CD8-positive, alpha-beta memory T cell (primary cell): ENCODE results near the gene KCNK16. TPM values are rescaled to one million over a fixed set of nuclear protein-coding genes. Genes with fewer than 3 reads are reported as not detected.

Experiments
- CTCF ChIA-PET: fragments of 350-600 bp; sonication (Branson Sonifier 250); formaldehyde crosslinking; loops from one replicate; lab custom pipeline; 2021; ENCODE audit warnings: antibody characterized with exemption; lab: Charles Lee
- POLR2A ChIA-PET: fragments of 350-600 bp; sonication (Branson Sonifier 250); formaldehyde crosslinking; loops from one replicate; lab custom pipeline; 2021; ENCODE audit warnings: antibody characterized with exemption; lab: Charles Lee
- DNase-seq, 5 donors: peaks; one replicate each; pipeline versions ENCODE4 v3.0.0 to v3.0.0-alpha.2; 2020 to 2022; ENCODE audit warnings: mixed read lengths in 1 of 5
- H3K27ac ChIP-seq: one replicate; pipeline ENCODE4 v1.7.0; 2013; ENCODE audit warnings: low read depth, mild to moderate bottlenecking, low read length, moderate library complexity
- H3K27me3 ChIP-seq: 2 replicates; pipeline ENCODE4 v1.7.0; 2013; ENCODE audit warnings: low read length, mild to moderate bottlenecking; ENCODE audit not compliant: insufficient read depth, poor library complexity, severe bottlenecking
- H3K36me3 ChIP-seq: 2 replicates; pipeline ENCODE4 v1.7.0; 2013; ENCODE audit warnings: mild to moderate bottlenecking, low read length, moderate library complexity; ENCODE audit not compliant: insufficient read depth
- H3K4me1 ChIP-seq: 2 replicates; pipeline ENCODE4 v1.7.0; 2013; ENCODE audit warnings: mild to moderate bottlenecking, low read length, moderate library complexity; ENCODE audit not compliant: insufficient read depth
- H3K4me3 ChIP-seq: 2 replicates; pipeline ENCODE4 v1.7.0; 2013; ENCODE audit warnings: mild to moderate bottlenecking, low read length
- H3K9me3 ChIP-seq: 2 replicates; pipeline ENCODE4 v1.7.0; 2013; ENCODE audit warnings: mild to moderate bottlenecking, low read length
- H3K27ac Mint-ChIP-seq, 8 donors: one replicate each; pipeline ENCODE4 v1.8.0; 2020 to 2021; ENCODE audit warnings: mixed read lengths in 8 of 8, mild to moderate bottlenecking in 6 of 8, inconsistent platforms in 3 of 8, moderate library complexity in 3 of 8
- H3K27me3 Mint-ChIP-seq, 2 donors: one replicate each; pipeline ENCODE4 v1.8.0; 2020 to 2021; ENCODE audit warnings: mixed read lengths in 2 of 2, mild to moderate bottlenecking in 1 of 2, moderate library complexity in 1 of 2
- H3K36me3 Mint-ChIP-seq, 3 donors: one replicate each; pipeline ENCODE4 v1.8.0; 2020 to 2021; ENCODE audit warnings: mixed read lengths in 3 of 3, inconsistent platforms in 1 of 3, mild to moderate bottlenecking in 1 of 3
- H3K4me1 Mint-ChIP-seq, 3 donors: one replicate each; pipeline ENCODE4 v1.8.0; 2020 to 2021; ENCODE audit warnings: mixed read lengths in 3 of 3, inconsistent platforms in 1 of 3, mild to moderate bottlenecking in 1 of 3
- H3K4me3 Mint-ChIP-seq, 7 donors: one replicate each; pipeline ENCODE4 v1.8.0; 2020 to 2021; ENCODE audit warnings: mixed read lengths in 7 of 7, mild to moderate bottlenecking in 6 of 7, moderate library complexity in 4 of 7, inconsistent platforms in 2 of 7
- H3K9me3 Mint-ChIP-seq, 5 donors: one replicate each; pipeline ENCODE4 v1.8.0; 2020 to 2022; ENCODE audit warnings: mixed read lengths in 5 of 5, mild to moderate bottlenecking in 3 of 5, moderate library complexity in 2 of 5, inconsistent platforms in 1 of 5
- polyA plus RNA-seq: library from polyadenylated mRNA; unstranded; fragments of 300-500 nt; fragmentation: Illumina TruSeq; gene quantifications from one replicate; pipeline ENCODE4 v1.2.3, GENCODE V29; 2021
- total RNA-seq, 2 experiments: library from RNA; stranded (reverse); gene quantifications; one replicate each; pipeline ENCODE4 v1.2.3, GENCODE V29; 2021

The KCNK16 gene
- total and polyA plus RNA-seq, 3 experiments from 2014 or later: not detected

GRCh38 chr6:39302011-39302410 lies 20.5 kb downstream of the KCNK16 start:
- Histone ChIP-seq H3K27me3 (no peaks in the 10 kb centered on the region), H3K4me1 (peaks cover 6% of the 10 kb centered on the region), H3K4me3 (no peak overlapping the region), H3K9me3 (no peaks in the 10 kb centered on the region), H3K36me3 (no peaks in the 10 kb centered on the region), H3K27ac (no peak overlapping the region)
- CTCF ChIA-PET: interaction anchor here (1.0 to 15.5 kb wide), 20 partner anchors 9 to 429 kb away, joined by 3 to 269 read pairs (median 6); partner anchors contain the start of gene KCNK5
- DNase-seq: no peak
- Mint-ChIP-seq H3K27me3 (peaks cover 6 to 14% of the 10 kb centered on the region in 2 donors), H3K9me3 (no peaks in the 10 kb centered on the region), H3K36me3 (no peaks in the 10 kb centered on the region), H3K4me1 (peaks cover 5 to 11% (median 5%) of the 10 kb centered on the region in 3 donors), H3K27ac (no peak overlapping the region), H3K4me3 (peak overlapping the region in 1 of 7 donors; percentile 29)
- POLR2A ChIA-PET: no interaction called here

GRCh38 chr6:39301606-39302005 lies 20.9 kb downstream of the KCNK16 start:
- ChIA-PET CTCF (interaction anchor here (1.9 to 15.5 kb wide), 5 partner anchors 18 to 299 kb away, joined by 4 to 269 read pairs (median 10); no protein-coding TSS in a partner anchor), POLR2A (no interaction called here)
- no peaks in the 10 kb centered on the region for H3K9me3 Mint-ChIP-seq
- no peak overlapping the region for H3K27ac Mint-ChIP-seq
- peaks cover 6% of the 10 kb centered on the region for H3K4me1 ChIP-seq
- H3K27ac ChIP-seq: no peak overlapping the region
- peaks cover 5 to 11% (median 5%) of the 10 kb centered on the region in 3 donors for H3K4me1 Mint-ChIP-seq
- H3K36me3 Mint-ChIP-seq: no peaks in the 10 kb centered on the region
- no peak overlapping the region for H3K4me3 ChIP-seq
- no peaks in the 10 kb centered on the region for H3K27me3 ChIP-seq
- H3K4me3 Mint-ChIP-seq: peak overlapping the region in 1 of 7 donors; percentile 68
- peaks cover 6 to 14% of the 10 kb centered on the region in 2 donors for H3K27me3 Mint-ChIP-seq
- DNase-seq: no peak
- H3K9me3 ChIP-seq: no peaks in the 10 kb centered on the region
- H3K36me3 ChIP-seq: no peaks in the 10 kb centered on the region

GRCh38 chr6:39300739-39301138 lies 21.8 kb downstream of the KCNK16 start:
- Histone ChIP-seq H3K9me3 (no peaks in the 10 kb centered on the region), H3K27ac (no peak overlapping the region), H3K36me3 (no peaks in the 10 kb centered on the region), H3K27me3 (no peaks in the 10 kb centered on the region), H3K4me1 (peaks cover 6% of the 10 kb centered on the region), H3K4me3 (no peak overlapping the region)
- Mint-ChIP-seq H3K27ac (peak overlapping the region in 1 of 8 donors; percentile 56), H3K4me3 (no peak overlapping the region), H3K27me3 (peaks cover 6 to 14% of the 10 kb centered on the region in 2 donors), H3K4me1 (peaks cover 5 to 11% (median 5%) of the 10 kb centered on the region in 3 donors), H3K9me3 (no peaks in the 10 kb centered on the region), H3K36me3 (no peaks in the 10 kb centered on the region)
- DNase-seq: no peak
- ChIA-PET POLR2A (no interaction called here), CTCF (interaction anchor here (1.3 to 15.5 kb wide), 2 partner anchors 133 to 428 kb away, joined by 3 to 269 read pairs; no protein-coding TSS in a partner anchor)

- H3K4me1 Mint-ChIP-seq: peaks cover 4 to 9% (median 4%) of the 10 kb centered on the region in 3 donors
- ChIA-PET POLR2A (no interaction called here), CTCF (interaction anchor here (1.3 to 15.5 kb wide), 2 partner anchors 11 to 131 kb away, joined by 3 to 269 read pairs; no protein-coding TSS in a partner anchor)
- H3K36me3 ChIP-seq: no peaks in the 10 kb centered on the region
- H3K4me3 Mint-ChIP-seq: no peak overlapping the region
- no peaks in the 10 kb centered on the region for H3K27me3 ChIP-seq
- DNase-seq: no peak
- H3K9me3 Mint-ChIP-seq: no peaks in the 10 kb centered on the region
- H3K4me1 ChIP-seq: peaks cover 6% of the 10 kb centered on the region
- H3K36me3 Mint-ChIP-seq: no peaks in the 10 kb centered on the region
- peaks cover 6 to 15% of the 10 kb centered on the region in 2 donors for H3K27me3 Mint-ChIP-seq
- no peaks in the 10 kb centered on the region for H3K9me3 ChIP-seq
- H3K27ac ChIP-seq: no peak overlapping the region
- no peak overlapping the region for H3K4me3 ChIP-seq
- H3K27ac Mint-ChIP-seq: no peak overlapping the region
Measured at GRCh38 chr6:39298061-39298460, 24.4 kb downstream of the KCNK16 start.

- Mint-ChIP-seq H3K27ac (no peak overlapping the region), H3K27me3 (peaks cover 6 to 15% of the 10 kb centered on the region in 2 donors), H3K36me3 (no peaks in the 10 kb centered on the region), H3K4me1 (no peaks in the 10 kb centered on the region), H3K9me3 (no peaks in the 10 kb centered on the region), H3K4me3 (no peak overlapping the region)
- ChIA-PET POLR2A (no interaction called here), CTCF (interaction anchor here (15.5 kb wide), 1 partner anchor 130 kb away, joined by 269 read pairs; no protein-coding TSS in a partner anchor)
- Histone ChIP-seq H3K27me3 (no peaks in the 10 kb centered on the region), H3K4me3 (no peak overlapping the region), H3K9me3 (no peaks in the 10 kb centered on the region), H3K4me1 (no peaks in the 10 kb centered on the region), H3K36me3 (no peaks in the 10 kb centered on the region), H3K27ac (no peak overlapping the region)
- no peak for DNase-seq
Measured at GRCh38 chr6:39296745-39297640, 25.5 kb downstream of the KCNK16 start.

DNA sequence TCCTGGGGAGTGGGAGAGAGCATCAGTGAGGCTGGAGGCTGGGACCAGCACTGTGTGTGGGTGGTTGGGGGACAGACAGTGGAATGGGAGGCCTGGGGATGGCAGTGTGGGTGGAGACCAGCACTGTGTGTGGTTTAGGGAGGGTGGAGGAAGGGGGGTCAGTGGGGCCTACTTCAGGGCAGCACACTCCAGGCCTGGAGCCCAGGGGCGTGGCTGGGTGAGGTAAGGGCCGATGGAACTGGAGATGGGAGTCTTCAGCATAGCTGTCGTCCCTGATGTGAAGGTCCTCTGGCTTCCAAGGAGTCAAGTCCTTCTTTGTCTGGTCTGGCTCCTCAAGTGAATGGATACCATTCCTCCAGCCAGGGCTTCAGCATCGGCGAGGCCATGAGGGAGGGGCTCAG lies 26.9 kb downstream of the KCNK16 start:
- H3K27ac Mint-ChIP-seq: no peak overlapping the region
- H3K9me3 Mint-ChIP-seq: no peaks in the 10 kb centered on the region
- H3K27me3 Mint-ChIP-seq: peaks cover 4 to 14% of the 10 kb centered on the region in 2 donors
- no peaks in the 10 kb centered on the region for H3K9me3 ChIP-seq
- H3K36me3 Mint-ChIP-seq: no peaks in the 10 kb centered on the region
- H3K4me1 ChIP-seq: no peaks in the 10 kb centered on the region
- DNase-seq: no peak
- no peaks in the 10 kb centered on the region for H3K4me1 Mint-ChIP-seq
- no peaks in the 10 kb centered on the region for H3K36me3 ChIP-seq
- H3K4me3 Mint-ChIP-seq: no peak overlapping the region
- no peaks in the 10 kb centered on the region for H3K27me3 ChIP-seq
- ChIA-PET POLR2A (no interaction called here), CTCF (no interaction called here)
- no peak overlapping the region for H3K27ac ChIP-seq
- no peak overlapping the region for H3K4me3 ChIP-seq

DNA sequence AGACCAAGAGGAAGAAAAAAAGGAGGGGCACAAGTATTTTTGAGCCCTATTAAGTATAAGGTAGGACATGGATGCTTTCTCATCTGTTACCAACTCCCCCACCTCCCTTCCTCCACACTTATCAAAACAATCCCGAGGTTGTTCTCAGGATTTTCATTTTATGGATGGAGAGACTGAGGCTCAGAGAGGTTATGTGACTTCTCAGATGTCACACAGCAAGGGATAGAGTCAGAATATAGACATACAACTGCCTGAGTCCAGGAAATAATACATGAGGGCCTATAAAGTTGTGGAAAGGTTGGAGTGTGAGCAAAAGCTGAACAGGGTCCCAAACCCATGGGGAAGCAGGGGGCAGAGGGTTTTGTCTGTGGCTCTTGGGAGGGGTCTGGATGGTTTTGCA lies 27.6 kb downstream of the KCNK16 start:
- Histone ChIP-seq H3K36me3 (no peaks in the 10 kb centered on the region), H3K4me1 (no peaks in the 10 kb centered on the region), H3K9me3 (no peaks in the 10 kb centered on the region), H3K27ac (no peak overlapping the region), H3K4me3 (no peak overlapping the region), H3K27me3 (no peaks in the 10 kb centered on the region)
- POLR2A ChIA-PET: no interaction called here
- Mint-ChIP-seq H3K4me3 (no peak overlapping the region), H3K27me3 (peaks cover 0 to 13% of the 10 kb centered on the region in 2 donors), H3K9me3 (no peaks in the 10 kb centered on the region), H3K27ac (no peak overlapping the region), H3K36me3 (no peaks in the 10 kb centered on the region), H3K4me1 (no peaks in the 10 kb centered on the region)
- no peak for DNase-seq
- CTCF ChIA-PET: no interaction called here

DNA sequence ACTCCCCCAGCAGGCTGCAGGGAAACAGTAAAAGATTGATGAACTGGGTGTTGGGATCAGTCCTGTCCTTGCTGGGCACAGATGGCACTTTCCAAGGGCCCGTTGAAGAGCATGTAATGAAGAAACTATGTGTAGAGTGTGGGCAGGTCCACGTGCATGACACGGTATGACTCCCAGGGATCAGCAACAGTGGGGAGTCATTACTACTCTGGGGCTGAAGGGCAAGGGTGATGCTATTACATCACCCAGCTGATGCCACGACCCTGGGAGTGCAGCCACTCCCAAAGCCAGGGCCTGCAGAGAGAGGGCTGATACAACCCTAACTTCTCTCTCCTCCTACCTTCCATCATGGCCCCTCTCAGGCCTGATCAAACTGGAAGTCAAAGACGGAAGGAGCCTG lies 28.4 kb downstream of the KCNK16 start:
- no peak overlapping the region for H3K4me3 ChIP-seq
- Mint-ChIP-seq H3K4me1 (no peaks in the 10 kb centered on the region), H3K4me3 (no peak overlapping the region), H3K27ac (no peak overlapping the region), H3K27me3 (peaks cover 0 to 6% of the 10 kb centered on the region in 2 donors), H3K36me3 (no peaks in the 10 kb centered on the region), H3K9me3 (no peaks in the 10 kb centered on the region)
- H3K27ac ChIP-seq: no peak overlapping the region
- H3K36me3 ChIP-seq: no peaks in the 10 kb centered on the region
- no peaks in the 10 kb centered on the region for H3K27me3 ChIP-seq
- ChIA-PET CTCF (no interaction called here), POLR2A (no interaction called here)
- H3K4me1 ChIP-seq: no peaks in the 10 kb centered on the region
- DNase-seq: no peak
- H3K9me3 ChIP-seq: no peaks in the 10 kb centered on the region
